GM19438 (cell line): ENCODE results near the gene DPYD.

Experiments
- ATAC-seq: cut with Tn5 transposase; IDR thresholded peaks from one replicate; pipeline ENCODE4 v1.9.1; 2021; ENCODE audit warnings: low read depth; ENCODE audit not compliant: unreplicated experiment

DPYD gene

GRCh38 chr1:97174039-97174704, 746.7 kb downstream of the DPYD start:
- ATAC-seq: no peak

- no peak for ATAC-seq
Observed at GRCh38 chr1:97170300-97170699, 750.5 kb downstream of the DPYD start.

- no peak for ATAC-seq
Observed at GRCh38 chr1:97168056-97168455, 752.8 kb downstream of the DPYD start.

- ATAC-seq: no peak
Observed at GRCh38 chr1:97167246-97167645, 753.6 kb downstream of the DPYD start.

GRCh38 chr1:97166626-97167025, 754.2 kb downstream of the DPYD start:
- no peak for ATAC-seq

GRCh38 chr1:97164276-97164639, 756.6 kb downstream of the DPYD start:
- peak; percentile 35 for ATAC-seq

- no peak for ATAC-seq
Observed at GRCh38 chr1:97163591-97164275, 757.1 kb downstream of the DPYD start.

- ATAC-seq: no peak
Observed at GRCh38 chr1:97160818-97161217, 760.0 kb downstream of the DPYD start.

GRCh38 chr1:97159342-97159741, 761.5 kb downstream of the DPYD start:
- no peak for ATAC-seq

- no peak for ATAC-seq
Observed at GRCh38 chr1:97158691-97159096, 762.1 kb downstream of the DPYD start.

- ATAC-seq: no peak
Observed at GRCh38 chr1:97157991-97158390, 762.8 kb downstream of the DPYD start.

GRCh38 chr1:97151651-97152050, 769.2 kb downstream of the DPYD start:
- no peak for ATAC-seq

GRCh38 chr1:97145321-97145956, 775.4 kb downstream of the DPYD start:
- ATAC-seq: no peak

GRCh38 chr1:97144527-97144926, 776.3 kb downstream of the DPYD start:
- no peak for ATAC-seq

- no peak for ATAC-seq
Observed at GRCh38 chr1:97143236-97143882, 777.5 kb downstream of the DPYD start.

- no peak for ATAC-seq
Observed at GRCh38 chr1:97140611-97141010, 780.2 kb downstream of the DPYD start.

GRCh38 chr1:97139512-97139911, 781.3 kb downstream of the DPYD start:
- ATAC-seq: no peak

- no peak for ATAC-seq
Observed at GRCh38 chr1:97138515-97139032, 782.3 kb downstream of the DPYD start.

- ATAC-seq: peak; percentile 98
Observed at GRCh38 chr1:97137862-97138514, 782.8 kb downstream of the DPYD start.

GRCh38 chr1:97136996-97137395, 783.8 kb downstream of the DPYD start:
- no peak for ATAC-seq

GRCh38 chr1:97135972-97136371, 784.9 kb downstream of the DPYD start:
- ATAC-seq: no peak
